Stimulated activated CD4-positive, alpha-beta T cell treated with anti-CD3 and anti-CD28 coated beads, Interleukin-15, amount 100 ng/mL, for 48 hours (primary cell): ENCODE data around the gene TMEM109.

Source experiments
- DNase-seq, 2 donors: peaks; one replicate each; pipeline ENCODE4 v3.0.0-alpha.2; 2020; ENCODE audit warnings: low read depth in 2 of 2

The TMEM109 gene

GRCh38 chr11:60925868-60926267 is 11.9 kb downstream of the TMEM109 start:
- DNase-seq = no peak

GRCh38 chr11:60926500-60926899 is 12.5 kb downstream of the TMEM109 start:
- no peak for DNase-seq

GRCh38 chr11:60927061-60927592 is 13.2 kb downstream of the TMEM109 start:
- DNase-seq = no peak

GRCh38 chr11:60927600-60927999 is 13.6 kb downstream of the TMEM109 start:
- no peak for DNase-seq

- DNase-seq = no peak
Measured at GRCh38 chr11:60928563-60929001, 14.6 kb downstream of the TMEM109 start.

GRCh38 chr11:60929764-60930163 is 15.8 kb downstream of the TMEM109 start:
- no peak for DNase-seq

- no peak for DNase-seq
Measured at GRCh38 chr11:60930394-60930793, 16.4 kb downstream of the TMEM109 start.

- no peak for DNase-seq
Measured at GRCh38 chr11:60931917-60932316, 18.0 kb downstream of the TMEM109 start.

- no peak for DNase-seq
Measured at GRCh38 chr11:60932605-60933356, 18.8 kb downstream of the TMEM109 start.

GRCh38 chr11:60933416-60934123 is 19.6 kb downstream of the TMEM109 start:
- no peak for DNase-seq

- DNase-seq = no peak
Measured at GRCh38 chr11:60934124-60934789, 20.3 kb downstream of the TMEM109 start.

- no peak for DNase-seq
Measured at GRCh38 chr11:60934790-60935605, 21.0 kb downstream of the TMEM109 start.

- no peak for DNase-seq
Measured at GRCh38 chr11:60935676-60936442, 21.9 kb downstream of the TMEM109 start.

- no peak for DNase-seq
Measured at GRCh38 chr11:60936467-60937143, 22.6 kb downstream of the TMEM109 start.

- no peak for DNase-seq
Measured at GRCh38 chr11:60937144-60937527, 23.2 kb downstream of the TMEM109 start.

- no peak for DNase-seq
Measured at GRCh38 chr11:60937811-60938210, 23.9 kb downstream of the TMEM109 start.

GRCh38 chr11:60938500-60938899 is 24.5 kb downstream of the TMEM109 start:
- DNase-seq = no peak

- no peak for DNase-seq
Measured at GRCh38 chr11:60939301-60939700, 25.3 kb downstream of the TMEM109 start.

GRCh38 chr11:60939855-60940254 is 25.9 kb downstream of the TMEM109 start:
- DNase-seq = no peak
